Measurements from ENCODE around the gene PARN.

DNA sequence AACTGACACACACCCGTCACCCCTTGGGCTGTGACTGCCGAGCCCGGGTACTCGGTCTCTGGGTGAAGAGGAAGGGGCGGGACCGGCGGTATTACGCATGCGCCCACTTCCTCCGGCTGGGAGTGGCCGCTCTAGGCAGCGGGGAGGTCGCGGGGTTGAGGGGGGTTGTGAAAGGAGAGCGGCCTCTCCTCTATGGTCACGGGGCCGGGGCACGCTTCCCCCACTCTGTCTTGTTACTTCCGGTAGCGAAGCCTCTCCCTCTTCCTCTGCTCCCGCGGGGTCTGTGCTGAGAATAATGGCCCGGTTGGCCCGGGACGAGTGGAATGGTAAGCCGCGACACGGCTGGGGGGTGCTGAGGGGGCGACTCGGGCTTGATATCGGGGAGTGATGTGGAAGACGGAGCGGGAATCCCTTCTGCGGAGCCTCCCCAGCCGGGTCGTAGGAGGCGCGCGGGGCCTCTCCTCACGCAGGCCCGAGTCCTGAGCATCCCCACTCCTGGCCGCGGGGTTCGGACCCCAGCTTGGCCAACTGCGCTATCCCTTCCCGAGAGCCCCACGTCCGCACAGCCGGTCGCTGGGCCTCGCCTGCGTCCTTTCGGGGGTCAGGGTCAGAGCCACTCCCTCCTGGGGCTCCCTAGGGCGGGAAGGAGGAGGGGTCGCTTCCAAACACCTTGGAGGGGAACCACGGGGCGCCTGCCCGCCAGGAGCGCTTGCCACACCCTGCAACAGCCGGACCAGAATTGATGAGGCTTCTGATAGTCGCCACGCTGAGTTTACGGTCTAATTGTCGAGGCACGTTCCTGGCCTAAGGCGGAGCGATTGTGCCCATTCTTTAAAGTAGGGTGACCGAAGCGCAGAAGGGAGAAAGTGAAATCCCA is 2.9 kb upstream of the PARN start, which contains the start of gene BFAR:
- TF ChIP-seq, protein P1, sequence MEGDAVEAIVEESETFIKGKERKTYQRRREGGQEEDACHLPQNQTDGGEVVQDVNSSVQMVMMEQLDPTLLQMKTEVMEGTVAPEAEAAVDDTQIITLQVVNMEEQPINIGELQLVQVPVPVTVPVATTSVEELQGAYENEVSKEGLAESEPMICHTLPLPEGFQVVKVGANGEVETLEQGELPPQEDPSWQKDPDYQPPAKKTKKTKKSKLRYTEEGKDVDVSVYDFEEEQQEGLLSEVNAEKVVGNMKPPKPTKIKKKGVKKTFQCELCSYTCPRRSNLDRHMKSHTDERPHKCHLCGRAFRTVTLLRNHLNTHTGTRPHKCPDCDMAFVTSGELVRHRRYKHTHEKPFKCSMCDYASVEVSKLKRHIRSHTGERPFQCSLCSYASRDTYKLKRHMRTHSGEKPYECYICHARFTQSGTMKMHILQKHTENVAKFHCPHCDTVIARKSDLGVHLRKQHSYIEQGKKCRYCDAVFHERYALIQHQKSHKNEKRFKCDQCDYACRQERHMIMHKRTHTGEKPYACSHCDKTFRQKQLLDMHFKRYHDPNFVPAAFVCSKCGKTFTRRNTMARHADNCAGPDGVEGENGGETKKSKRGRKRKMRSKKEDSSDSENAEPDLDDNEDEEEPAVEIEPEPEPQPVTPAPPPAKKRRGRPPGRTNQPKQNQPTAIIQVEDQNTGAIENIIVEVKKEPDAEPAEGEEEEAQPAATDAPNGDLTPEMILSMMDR (IDR thresholded peaks at IDR 0.05; ENCODE audit: poor library complexity, severe bottlenecking): no peak
- TF ChIP-seq POLR2AphosphoS5 (IDR thresholded peaks at IDR 0.05): peak; percentile 95
- peak; percentile 30 for TF ChIP-seq EP300 (conservative IDR thresholded peaks at IDR 0.05; ENCODE audit: poor library complexity, severe bottlenecking)

Measured in neural cell (in vitro differentiated cells).